CD14-positive monocyte (primary cell): Measurements from ENCODE around the gene SEMA4D. TPM values are rescaled to one million over a fixed set of nuclear protein-coding genes. Genes with fewer than 3 reads are reported as not detected.

Experiments used
- DNase-seq, 3 donors: peaks; one replicate each; pipeline ENCODE4 v3.0.0-alpha.2; 2011 to 2022
- H2AFZ ChIP-seq: 2 replicates; pipeline ENCODE4 v1.6.0; 2012; ENCODE audit warnings: mild to moderate bottlenecking, low read depth, low read length, inconsistent platforms; ENCODE audit not compliant: insufficient read depth, poor library complexity, severe bottlenecking
- H3K27ac ChIP-seq, 2 donors: 1 replicate in 1 of 2; 2 replicates in 1 of 2; pipeline ENCODE4 v1.5.1; 2012 to 2013; ENCODE audit warnings: low read length in 2 of 2, control low read depth in 1 of 2, inconsistent platforms in 1 of 2, low read depth in 1 of 2, mild to moderate bottlenecking in 1 of 2
- H3K27me3 ChIP-seq, 2 donors: one replicate each; pipeline versions ENCODE4 v1.6.0 to v1.6.1; 2011 to 2013; ENCODE audit warnings: low read length in 2 of 2; ENCODE audit not compliant: control insufficient read depth in 2 of 2, insufficient read depth in 2 of 2
- H3K36me3 ChIP-seq, 2 donors: replicated peaks in 1 of 2; 1 replicate in 1 of 2; 2 replicates in 1 of 2; pipeline versions ENCODE4 v1.5.1 to v1.6.1; 2012 to 2013; ENCODE audit warnings: low read length in 2 of 2, control low read depth in 1 of 2, inconsistent platforms in 1 of 2, mild to moderate bottlenecking in 1 of 2; ENCODE audit not compliant: insufficient read depth in 2 of 2, control insufficient read depth in 1 of 2
- H3K4me1 ChIP-seq, 2 donors: 1 replicate in 1 of 2; 2 replicates in 1 of 2; pipeline versions ENCODE4 v1.5.1 to v1.6.1; 2012 to 2013; ENCODE audit warnings: low read length in 2 of 2, control low read depth in 1 of 2, inconsistent platforms in 1 of 2, mild to moderate bottlenecking in 1 of 2, moderate library complexity in 1 of 2; ENCODE audit not compliant: insufficient read depth in 2 of 2, control insufficient read depth in 1 of 2
- H3K4me2 ChIP-seq: replicated peaks from 2 replicates; pipeline ENCODE3; 2012; ENCODE audit warnings: low read length, moderate library complexity, mild to moderate bottlenecking; ENCODE audit not compliant: poor library complexity, severe bottlenecking; ENCODE audit errors: extremely low read depth
- H3K4me3 ChIP-seq, 3 experiments: fragments of 200-600 bp in 1 of 3; sonication (generic) in 1 of 3; replicated peaks in 1 of 3; 1 replicate in 2 of 3; 2 replicates in 1 of 3; pipeline ENCODE4 v1.5.1; 2011 to 2013; ENCODE audit warnings: low read length in 3 of 3, mild to moderate bottlenecking in 3 of 3, control low read depth in 2 of 3, low read depth in 2 of 3, inconsistent platforms in 1 of 3, moderate library complexity in 1 of 3
- H3K79me2 ChIP-seq: 2 replicates; pipeline ENCODE4 v1.6.0; 2012; ENCODE audit warnings: mild to moderate bottlenecking, control low read depth, inconsistent platforms, low read length, moderate library complexity; ENCODE audit not compliant: insufficient read depth
- H3K9ac ChIP-seq: 2 replicates; pipeline ENCODE4 v1.6.0; 2017; ENCODE audit warnings: low read length, mild to moderate bottlenecking; ENCODE audit not compliant: insufficient read depth, poor library complexity, severe bottlenecking
- H3K9me3 ChIP-seq, 2 donors: replicated peaks in 1 of 2; 1 replicate in 1 of 2; 2 replicates in 1 of 2; pipeline versions ENCODE4 v1.5.1 to v1.6.1; 2012 to 2013; ENCODE audit warnings: low read length in 2 of 2, control low read depth in 1 of 2; ENCODE audit not compliant: control insufficient read depth in 1 of 2, insufficient read depth in 1 of 2
- H4K20me1 ChIP-seq: 2 replicates; pipeline ENCODE4 v1.6.0; 2012; ENCODE audit warnings: mild to moderate bottlenecking, low read length, control low read depth, moderate library complexity; ENCODE audit not compliant: insufficient read depth
- H3K27ac Mint-ChIP-seq, 7 donors: one replicate each; pipeline ENCODE4 v1.8.0; 2020; ENCODE audit warnings: mild to moderate bottlenecking in 7 of 7, mixed read lengths in 7 of 7, moderate library complexity in 6 of 7, inconsistent platforms in 2 of 7
- H3K27me3 Mint-ChIP-seq, 3 donors: one replicate each; pipeline ENCODE4 v1.8.0; 2021 to 2022; ENCODE audit warnings: low read depth in 3 of 3, mild to moderate bottlenecking in 3 of 3, mixed read lengths in 3 of 3, moderate library complexity in 3 of 3, inconsistent platforms in 1 of 3
- H3K36me3 Mint-ChIP-seq, 2 donors: one replicate each; pipeline ENCODE4 v1.8.0; 2020; ENCODE audit warnings: mixed read lengths in 2 of 2, inconsistent platforms in 1 of 2, mild to moderate bottlenecking in 1 of 2
- H3K4me1 Mint-ChIP-seq: one replicate; pipeline ENCODE4 v1.8.0; 2020; ENCODE audit warnings: mild to moderate bottlenecking, mixed read lengths
- H3K4me3 Mint-ChIP-seq, 2 donors: one replicate each; pipeline ENCODE4 v1.8.0; 2020; ENCODE audit warnings: mild to moderate bottlenecking in 2 of 2, mixed read lengths in 2 of 2, moderate library complexity in 1 of 2
- H3K9me3 Mint-ChIP-seq, 7 donors: one replicate each; pipeline ENCODE4 v1.8.0; 2020 to 2022; ENCODE audit warnings: mixed read lengths in 7 of 7, mild to moderate bottlenecking in 6 of 7, moderate library complexity in 6 of 7, inconsistent platforms in 2 of 7
- WGBS: methylation state at CpG from one replicate; pipeline ENCODE4 v1.1.5; 2013; ENCODE audit warnings: missing lambda C conversion rate; ENCODE audit not compliant: insufficient coverage; 5-methylcytosine and 5-hydroxymethylcytosine counted together
- intact Hi-C, 2 donors: fragments of 100-400 bp; cut with micrococcal nuclease; formaldehyde crosslinking; loops; one replicate each; pipeline versions ENCODE4 v1.15.0 to v1.15.1; 2023
- polyA plus RNA-seq, 3 donors: library from polyadenylated mRNA; depleted of rRNA in 1 of 3; unstranded in 2 of 3; stranded (reverse) in 1 of 3; fragments of 300-500 nt in 2 of 3; fragments of >200 nt in 1 of 3; fragmentation: Illumina TruSeq in 2 of 3; gene quantifications; 1 replicate in 2 of 3; 2 replicates in 1 of 3; pipeline ENCODE4 v1.2.3, GENCODE V29; 2012 to 2021
- TF ChIP-seq, protein P1 (sequence below): fragments of 200-600 bp; IDR thresholded peaks from one replicate; pipeline ENCODE4 v1.8.0; 2022; ENCODE audit warnings: antibody characterized with exemption, mild to moderate bottlenecking

Gene SEMA4D
- polyA plus RNA-seq, 3 donors: 28.2 to 117 (median 28.6) TPM

DNA sequence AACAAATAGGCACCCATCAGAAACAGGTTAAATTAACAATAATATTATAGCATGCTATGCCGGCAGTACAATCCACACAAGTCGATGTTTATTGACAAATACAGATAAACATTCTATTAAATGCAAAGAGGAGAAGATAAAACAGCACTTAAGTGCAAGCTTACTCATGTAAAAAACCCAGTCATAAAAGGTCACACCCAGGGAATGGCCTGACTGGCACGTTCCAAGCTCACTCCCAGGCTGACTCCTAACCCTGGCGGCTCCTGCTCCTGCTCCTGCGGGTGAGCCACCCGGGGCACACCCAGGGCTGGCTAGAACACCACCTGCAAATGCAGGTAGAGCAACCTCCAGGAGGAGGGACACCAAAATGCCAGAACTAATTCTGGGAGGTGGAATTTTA, 66.9 kb downstream of the SEMA4D start:
- Mint-ChIP-seq H3K9me3 (no peaks in the 10 kb centered on the region), H3K27ac (peak overlapping the region in 1 of 7 donors; percentile 58), H3K27me3 (no peaks in the 10 kb centered on the region), H3K4me3 (no peak overlapping the region), H3K4me1 (peaks cover 54% of the 10 kb centered on the region), H3K36me3 (peaks cover 34 to 53% of the 10 kb centered on the region in 2 donors)
- Histone ChIP-seq H3K9me3 (no peaks in the 10 kb centered on the region), H3K4me3 (no peak overlapping the region), H4K20me1 (peaks cover 100% of the 10 kb centered on the region), H3K27me3 (no peaks in the 10 kb centered on the region), H3K9ac (no peak overlapping the region), H3K4me2 (no peak overlapping the region), H3K27ac (no peak overlapping the region), H3K4me1 (peaks cover 24 to 40% of the 10 kb centered on the region in 2 donors), H2AFZ (no peak overlapping the region), H3K36me3 (peaks cover 13 to 38% of the 10 kb centered on the region in 2 donors), H3K79me2 (peaks cover 98% of the 10 kb centered on the region)
- intact Hi-C loops: no loop called here
- WGBS: 92% methylated on average over 4 of the region's 6 CpGs
- DNase-seq: no peak
- TF ChIP-seq, protein P1, sequence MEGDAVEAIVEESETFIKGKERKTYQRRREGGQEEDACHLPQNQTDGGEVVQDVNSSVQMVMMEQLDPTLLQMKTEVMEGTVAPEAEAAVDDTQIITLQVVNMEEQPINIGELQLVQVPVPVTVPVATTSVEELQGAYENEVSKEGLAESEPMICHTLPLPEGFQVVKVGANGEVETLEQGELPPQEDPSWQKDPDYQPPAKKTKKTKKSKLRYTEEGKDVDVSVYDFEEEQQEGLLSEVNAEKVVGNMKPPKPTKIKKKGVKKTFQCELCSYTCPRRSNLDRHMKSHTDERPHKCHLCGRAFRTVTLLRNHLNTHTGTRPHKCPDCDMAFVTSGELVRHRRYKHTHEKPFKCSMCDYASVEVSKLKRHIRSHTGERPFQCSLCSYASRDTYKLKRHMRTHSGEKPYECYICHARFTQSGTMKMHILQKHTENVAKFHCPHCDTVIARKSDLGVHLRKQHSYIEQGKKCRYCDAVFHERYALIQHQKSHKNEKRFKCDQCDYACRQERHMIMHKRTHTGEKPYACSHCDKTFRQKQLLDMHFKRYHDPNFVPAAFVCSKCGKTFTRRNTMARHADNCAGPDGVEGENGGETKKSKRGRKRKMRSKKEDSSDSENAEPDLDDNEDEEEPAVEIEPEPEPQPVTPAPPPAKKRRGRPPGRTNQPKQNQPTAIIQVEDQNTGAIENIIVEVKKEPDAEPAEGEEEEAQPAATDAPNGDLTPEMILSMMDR: no peak

DNA sequence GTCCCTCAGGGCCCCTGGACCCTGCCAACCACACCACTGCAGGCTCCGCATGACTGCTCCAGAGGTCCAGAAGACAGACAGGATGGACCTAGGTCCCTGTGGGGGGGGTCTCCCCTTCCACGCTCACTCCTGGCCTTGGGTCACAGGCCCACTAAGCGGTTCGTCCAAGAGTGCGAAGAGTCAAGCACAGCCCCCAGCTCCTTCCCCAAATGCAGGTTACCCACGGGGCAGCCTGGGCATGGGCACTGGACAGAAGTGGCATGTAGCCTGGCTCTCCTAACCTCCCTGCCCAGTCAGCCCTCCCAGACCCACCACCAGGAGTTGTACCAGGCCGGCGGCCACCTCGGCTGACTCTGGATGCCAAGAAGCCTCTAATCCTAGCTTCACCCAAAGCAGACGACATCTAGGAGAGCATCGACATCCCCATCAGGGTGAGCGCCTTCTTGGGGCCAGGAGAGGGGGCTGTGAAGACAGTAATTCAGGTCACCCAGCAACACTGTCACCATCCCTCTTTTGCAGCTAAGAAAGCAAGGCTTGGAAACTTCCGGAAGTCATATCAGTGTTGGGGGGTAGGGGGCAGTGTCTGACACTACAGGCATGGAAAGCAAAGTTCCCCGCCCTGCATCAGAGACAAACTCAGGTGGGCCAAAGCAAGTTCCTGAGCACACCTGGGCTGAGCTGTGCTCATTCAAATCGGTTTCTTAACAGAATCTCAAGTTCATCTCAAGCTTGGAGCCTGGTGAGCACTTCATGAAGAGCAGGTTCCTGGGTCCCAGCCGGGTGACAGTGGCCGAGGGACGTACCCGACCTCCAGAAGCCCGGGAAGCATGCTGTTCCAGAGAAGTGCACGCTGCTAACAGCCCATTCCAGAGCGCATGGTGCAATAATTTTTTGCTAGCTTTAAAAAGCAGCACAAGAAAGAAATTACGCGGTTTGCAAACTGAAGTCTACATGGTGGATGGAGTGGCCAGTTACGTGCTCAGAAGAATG, 68.7 kb downstream of the SEMA4D start:
- DNase-seq: peak in 1 of 3 donors; percentile 39
- TF ChIP-seq, protein P1: peak; percentile 32
- Mint-ChIP-seq H3K9me3 (no peaks in the 10 kb centered on the region), H3K36me3 (peaks cover 27 to 51% of the 10 kb centered on the region in 2 donors), H3K27ac (peak overlapping the region in 2 of 7 donors; percentile 71 to 83), H3K27me3 (no peaks in the 10 kb centered on the region), H3K4me3 (no peak overlapping the region), H3K4me1 (peaks cover 67% of the 10 kb centered on the region)
- Histone ChIP-seq H3K9ac (no peak overlapping the region), H3K27me3 (no peaks in the 10 kb centered on the region), H4K20me1 (peaks cover 100% of the 10 kb centered on the region), H3K36me3 (peaks cover 12 to 30% of the 10 kb centered on the region in 2 donors), H3K27ac (peak overlapping the region in 1 of 2 donors; percentile 43), H2AFZ (no peak overlapping the region), H3K4me2 (no peak overlapping the region), H3K4me3 (no peak overlapping the region), H3K79me2 (peaks cover 98% of the 10 kb centered on the region), H3K4me1 (peaks cover 28 to 53% of the 10 kb centered on the region in 2 donors), H3K9me3 (no peaks in the 10 kb centered on the region)
- intact Hi-C loops: no loop called here
- WGBS: 93% methylated on average over 15 of the region's 25 CpGs
